HCT116 (cell line): ENCODE measurements around the gene INCENP. TPM values are rescaled to one million over a fixed set of nuclear protein-coding genes. Genes with fewer than 3 reads are reported as not detected.

Source experiments
- ATAC-seq: fragments of 200-7000 bp; cut with Tn5 transposase; 2 replicates; pipeline ENCODE4 v1.9.1; 2020; ENCODE audit warnings: mild to moderate bottlenecking, moderate library complexity
- BruUV-seq: library from RNA; stranded (reverse); fragments of 400-500 nt; replicated peaks from 2 replicates; lab custom pipeline; 2021; lab: Mats Ljungman, UMichigan
- CTCF ChIA-PET: fragments of 300-600 bp; sonication (Branson Sonifier 250); formaldehyde crosslinking; loops from one replicate; lab custom pipeline; 2021; ENCODE audit warnings: antibody characterized with exemption; lab: Charles Lee
- POLR2A ChIA-PET: fragments of 300-600, 350-600 bp; sonication (Branson Sonifier 250); formaldehyde crosslinking; loops from one replicate; lab custom pipeline; 2021; ENCODE audit warnings: antibody characterized with exemption; lab: Charles Lee
- RAD21 ChIA-PET, 2 experiments: fragments of 300-600 bp; sonication (Branson Sonifier 250); formaldehyde crosslinking; loops; one replicate each; lab custom pipeline; 2023; ENCODE audit warnings: low total read pairs in 2 of 2; ENCODE audit not compliant: uncharacterized antibody in 2 of 2, unreplicated experiment in 2 of 2, low non-redundant PET in 1 of 2; lab: Charles Lee
- DNase-seq: peaks from one replicate; pipeline ENCODE4 v3.0.0-alpha.2; 2010; ENCODE audit warnings: low read depth, low spot score
- H2AFZ ChIP-seq: fragments of 200-600 bp; shearing (Covaris generic), sonication (generic); 2 replicates; pipeline ENCODE4 v1.6.1; 2017; ENCODE audit warnings: low read depth, mixed run types, mixed read lengths, antibody characterized with exemption, low read length; ENCODE audit not compliant: poor library complexity, severe bottlenecking
- H3K27ac ChIP-seq: 2 replicates; pipeline ENCODE4 v1.5.1; 2012; ENCODE audit warnings: low read depth, low read length
- H3K27me3 ChIP-seq: fragments of 200-600 bp; sonication (generic); 2 replicates; pipeline ENCODE4 v1.6.1; 2016; ENCODE audit warnings: mixed run types, low read length, mixed read lengths; ENCODE audit not compliant: insufficient read depth
- H3K36me3 ChIP-seq, 2 experiments: fragments of 200-500 bp in 1 of 2; fragments of 200-600 bp in 1 of 2; sonication (Bioruptor generic) in 1 of 2; sonication (generic) in 1 of 2; 2 replicates each; pipeline versions ENCODE4 v1.5.1 to v1.6.1; 2014 to 2016; ENCODE audit warnings: low read length in 2 of 2, inconsistent platforms in 1 of 2, mixed read lengths in 1 of 2, mixed run types in 1 of 2; ENCODE audit not compliant: insufficient read depth in 2 of 2, control insufficient read depth in 1 of 2
- H3K4me1 ChIP-seq, 2 experiments: fragments of 200-600 bp in 1 of 2; sonication (generic) in 1 of 2; 2 replicates each; pipeline versions ENCODE4 v1.5.1 to v1.6.1; 2012 to 2017; ENCODE audit warnings: low read length in 2 of 2, inconsistent platforms in 1 of 2, mild to moderate bottlenecking in 1 of 2, mixed read lengths in 1 of 2, mixed run types in 1 of 2, moderate library complexity in 1 of 2; ENCODE audit not compliant: insufficient read depth in 2 of 2, control insufficient read depth in 1 of 2
- H3K4me2 ChIP-seq: fragments of 200-600 bp; sonication (generic); 2 replicates; pipeline ENCODE4 v1.6.1; 2017; ENCODE audit warnings: mixed run types, low read length, mixed read lengths
- H3K4me3 ChIP-seq, 2 experiments: fragments of 200-600 bp in 1 of 2; sonication (generic) in 1 of 2; replicated peaks in 1 of 2; 2 replicates each; pipeline ENCODE4 v1.5.1; 2011 to 2016; ENCODE audit warnings: low read length in 2 of 2, control low read depth in 1 of 2, low read depth in 1 of 2, mild to moderate bottlenecking in 1 of 2, mixed read lengths in 1 of 2, mixed run types in 1 of 2
- H3K79me2 ChIP-seq: fragments of 200-600 bp; sonication (generic); 2 replicates; pipeline ENCODE4 v1.6.1; 2017; ENCODE audit warnings: mild to moderate bottlenecking, mixed run types, low read length, moderate library complexity, mixed read lengths; ENCODE audit not compliant: insufficient read depth
- H3K9ac ChIP-seq: fragments of 200-600 bp; sonication (generic); 2 replicates; pipeline ENCODE4 v1.6.1; 2016; ENCODE audit warnings: low read length, mixed read lengths
- H3K9me2 ChIP-seq: fragments of 200-600 bp; sonication (generic), shearing (Covaris generic); 2 replicates; pipeline ENCODE4 v1.6.1; 2017; ENCODE audit warnings: mixed run types, mild to moderate bottlenecking, moderate library complexity; ENCODE audit not compliant: insufficient read depth
- H3K9me3 ChIP-seq, 2 experiments: fragments of 200-500 bp in 1 of 2; fragments of 200-600 bp in 1 of 2; sonication (Bioruptor generic) in 1 of 2; sonication (generic) in 1 of 2; 2 replicates each; pipeline ENCODE4 v1.6.1; 2014 to 2017; ENCODE audit warnings: low read length in 2 of 2, mixed read lengths in 2 of 2, inconsistent platforms in 1 of 2, low read depth in 1 of 2, mild to moderate bottlenecking in 1 of 2, mixed run types in 1 of 2, moderate library complexity in 1 of 2; ENCODE audit not compliant: control insufficient read depth in 1 of 2, insufficient read depth in 1 of 2
- H4K20me1 ChIP-seq: fragments of 200-600 bp; sonication (generic), shearing (Covaris generic); 2 replicates; pipeline ENCODE4 v1.6.1; 2017; ENCODE audit warnings: mixed run types, mild to moderate bottlenecking, moderate library complexity; ENCODE audit not compliant: insufficient read depth
- EZH2phosphoT487 ChIP-seq: fragments of 200-600 bp; IDR thresholded peaks from 2 replicates; pipeline ENCODE4 v1.6.1; 2018; ENCODE audit warnings: antibody characterized with exemption, borderline replicate concordance
- POLR2AphosphoS5 ChIP-seq: IDR thresholded peaks from 2 replicates; pipeline ENCODE4 v1.6.1; 2011; ENCODE audit warnings: mild to moderate bottlenecking, low read depth, low read length, moderate library complexity
- SRF ChIP-seq: IDR thresholded peaks from 2 replicates; pipeline ENCODE4 v1.6.1; 2012; ENCODE audit warnings: low read depth
- intact Hi-C: fragments of 100-400 bp; cut with micrococcal nuclease; formaldehyde crosslinking; loops from 2 replicates; pipeline ENCODE4 v1.10.0; 2022
- total RNA-seq: library from RNA; stranded (reverse); gene quantifications from one replicate; pipeline ENCODE4 v1.2.1, GENCODE V29; 2021; ENCODE audit not compliant: unreplicated experiment

Gene INCENP
- total RNA-seq, 1 experiment from 2014 or later = 118 TPM

- intact Hi-C loops = no loop called here
- CTCF ChIA-PET = no interaction called here
- no TSS peak for BruUV-seq
- POLR2A ChIA-PET = no interaction called here
- Histone ChIP-seq H3K9me3 (no peaks in the 10 kb centered on the region), H3K4me3 (no peak overlapping the region), H3K27me3 (no peaks in the 10 kb centered on the region), H3K9ac (no peak overlapping the region), H2AFZ (no peak overlapping the region), H3K36me3 (peaks cover 21 to 46% of the 10 kb centered on the region in 2 experiments; a peak in 3 of 4 replicates), H3K27ac (no peak overlapping the region), H4K20me1 (no peaks in the 10 kb centered on the region), H3K4me2 (no peak overlapping the region), H3K4me1 (peaks cover 4% of the 10 kb centered on the region in 2 experiments), H3K9me2 (no peaks in the 10 kb centered on the region), H3K79me2 (peaks cover 100% of the 10 kb centered on the region)
- ATAC-seq (no peak), DNase-seq (no peak)
- TF ChIP-seq EZH2phosphoT487 = no peak
- RAD21 ChIA-PET = no interaction called here
Measured at GRCh38 chr11:62130283-62131169, 6.7 kb downstream of the INCENP start.

- H3K4me3 ChIP-seq = no peak overlapping the region
- TF ChIP-seq SRF (no peak), POLR2AphosphoS5 (no peak)
- no peak overlapping the region for H3K27ac ChIP-seq
- DNase-seq = no peak
- no peaks in the 10 kb centered on the region for H3K9me3 ChIP-seq
- BruUV-seq = no TSS peak
- H3K36me3 ChIP-seq = peaks cover 21 to 46% of the 10 kb centered on the region in 2 experiments; a peak in 3 of 4 replicates
- POLR2A ChIA-PET = no interaction called here
- H3K4me2 ChIP-seq = no peak overlapping the region
- no peak overlapping the region for H2AFZ ChIP-seq
- intact Hi-C loops = no loop called here
- H4K20me1 ChIP-seq = no peaks in the 10 kb centered on the region
- CTCF ChIA-PET = no interaction called here
- no peaks in the 10 kb centered on the region for H3K4me1 ChIP-seq
- H3K27me3 ChIP-seq = no peaks in the 10 kb centered on the region
- peaks cover 99% of the 10 kb centered on the region for H3K79me2 ChIP-seq
- no peak for ATAC-seq
- no peak overlapping the region for H3K9ac ChIP-seq
- H3K9me2 ChIP-seq = no peaks in the 10 kb centered on the region
- RAD21 ChIA-PET = no interaction called here
Measured at GRCh38 chr11:62131170-62131464, 7.3 kb downstream of the INCENP start.
